OCI-LY3 (cell line): ENCODE measurements around the gene ICE1.
"Not testable (repeated sequence)": the region's sequence is repeated elsewhere in the genome, so short reads cannot be mapped to it uniquely, and the experiment has no call there.

ENCODE experiments used
- H2AFZ ChIP-seq: fragments of 200-600, 300-600 bp; shearing (Covaris generic); 2 replicates; pipeline ENCODE4 v1.6.0; 2014; ENCODE audit warnings: antibody characterized with exemption, low read depth, low read length
- H3K27ac ChIP-seq: fragments of 200-600, 300-600 bp; sonication (generic); 2 replicates; pipeline ENCODE4 v1.5.1; 2014; ENCODE audit warnings: mild to moderate bottlenecking, low read length, moderate library complexity, mixed read lengths
- H3K27me3 ChIP-seq: fragments of 200-600, 300-600 bp; sonication (generic); 2 replicates; pipeline ENCODE4 v1.6.1; 2014; ENCODE audit warnings: low read depth, low read length, mixed read lengths
- H3K36me3 ChIP-seq: fragments of 200-600, 300-600 bp; sonication (generic); replicated peaks from 2 replicates; pipeline ENCODE3; 2014; ENCODE audit warnings: low read depth, low read length, mixed read lengths
- H3K4me1 ChIP-seq: fragments of 300-600, 200-600 bp; sonication (generic); 2 replicates; pipeline ENCODE4 v1.6.1; 2014; ENCODE audit warnings: low read length, mixed read lengths
- H3K4me2 ChIP-seq: fragments of 200-600, 300-600 bp; sonication (generic); 2 replicates; pipeline ENCODE4 v1.6.1; 2014; ENCODE audit warnings: low read length, mixed read lengths
- H3K4me3 ChIP-seq: fragments of 300-600, 200-600 bp; sonication (generic); 2 replicates; pipeline ENCODE4 v1.5.1; 2014; ENCODE audit warnings: antibody characterized with exemption, mild to moderate bottlenecking, low read length, moderate library complexity
- H3K79me2 ChIP-seq: fragments of 300-600, 200-600 bp; shearing (Covaris generic); 2 replicates; pipeline ENCODE4 v1.6.1; 2014; ENCODE audit warnings: mild to moderate bottlenecking, low read length, mixed read lengths
- H3K9ac ChIP-seq: fragments of 300-600, 200-600 bp; shearing (Covaris generic); 2 replicates; pipeline ENCODE4 v1.6.0; 2014; ENCODE audit warnings: mild to moderate bottlenecking, low read length, moderate library complexity
- H3K9me3 ChIP-seq: fragments of 200-600, 300-600 bp; shearing (Covaris generic); 2 replicates; pipeline ENCODE4 v1.6.1; 2014; ENCODE audit warnings: low read length, mixed read lengths; ENCODE audit not compliant: insufficient read depth
- H4K20me1 ChIP-seq: fragments of 200-600, 300-600 bp; sonication (generic); 2 replicates; pipeline ENCODE4 v1.6.1; 2016; ENCODE audit warnings: low read length, mixed read lengths; ENCODE audit not compliant: insufficient read depth
- CTCF ChIP-seq: fragments of 200-600, 300-600 bp; sonication (generic); IDR thresholded peaks from 2 replicates; pipeline ENCODE4 v1.5.1; 2014; ENCODE audit warnings: antibody characterized with exemption, low read length, low read depth
- EZH2phosphoT487 ChIP-seq: fragments of 200-600 bp; shearing (Covaris generic); IDR thresholded peaks from 2 replicates; pipeline ENCODE4 v1.6.1; 2018; ENCODE audit warnings: antibody characterized with exemption, mixed run types, low read depth

The ICE1 gene

GRCh38 chr5:5505815-5506214 lies 83.3 kb downstream of the ICE1 start:
- Histone ChIP-seq H3K4me2 (no peak overlapping the region), H3K9ac (no peak overlapping the region), H3K27me3 (no peaks in the 10 kb centered on the region), H3K9me3 (no peaks in the 10 kb centered on the region), H3K79me2 (no peaks in the 10 kb centered on the region), H2AFZ (no peak overlapping the region), H3K36me3 (no peaks in the 10 kb centered on the region), H3K4me1 (no peaks in the 10 kb centered on the region), H4K20me1 (no peaks in the 10 kb centered on the region), H3K27ac (no peak overlapping the region), H3K4me3 (no peak overlapping the region)
- TF ChIP-seq EZH2phosphoT487 (no peak), CTCF (no peak)

DNA sequence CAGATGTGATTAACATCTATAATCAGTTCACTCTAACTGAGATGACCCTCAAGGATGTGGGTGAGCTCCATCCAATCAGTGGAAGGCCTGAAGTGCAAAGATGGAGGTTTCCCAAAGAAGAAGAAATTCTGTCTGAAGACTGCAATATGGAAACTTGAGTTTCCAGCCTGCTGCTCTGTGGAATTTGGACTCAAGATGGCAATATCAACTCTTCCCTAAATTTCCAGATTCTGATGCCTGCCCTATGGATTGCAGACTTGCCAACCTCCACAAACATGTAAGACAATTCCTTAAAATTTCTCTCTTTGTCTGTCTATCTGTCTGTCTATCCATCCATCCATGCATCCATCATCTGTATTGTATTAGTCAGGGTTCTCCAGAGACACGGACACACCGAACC lies 85.9 kb downstream of the ICE1 start:
- Histone ChIP-seq H4K20me1 (no peaks in the 10 kb centered on the region), H2AFZ (no peak overlapping the region), H3K4me1 (no peaks in the 10 kb centered on the region), H3K36me3 (no peaks in the 10 kb centered on the region), H3K4me2 (no peak overlapping the region), H3K27ac (no peak overlapping the region), H3K27me3 (no peaks in the 10 kb centered on the region), H3K4me3 (no peak overlapping the region), H3K9me3 (no peaks in the 10 kb centered on the region), H3K79me2 (no peaks in the 10 kb centered on the region), H3K9ac (no peak overlapping the region)
- no peak for TF ChIP-seq EZH2phosphoT487
- TF ChIP-seq CTCF, result no peak

DNA sequence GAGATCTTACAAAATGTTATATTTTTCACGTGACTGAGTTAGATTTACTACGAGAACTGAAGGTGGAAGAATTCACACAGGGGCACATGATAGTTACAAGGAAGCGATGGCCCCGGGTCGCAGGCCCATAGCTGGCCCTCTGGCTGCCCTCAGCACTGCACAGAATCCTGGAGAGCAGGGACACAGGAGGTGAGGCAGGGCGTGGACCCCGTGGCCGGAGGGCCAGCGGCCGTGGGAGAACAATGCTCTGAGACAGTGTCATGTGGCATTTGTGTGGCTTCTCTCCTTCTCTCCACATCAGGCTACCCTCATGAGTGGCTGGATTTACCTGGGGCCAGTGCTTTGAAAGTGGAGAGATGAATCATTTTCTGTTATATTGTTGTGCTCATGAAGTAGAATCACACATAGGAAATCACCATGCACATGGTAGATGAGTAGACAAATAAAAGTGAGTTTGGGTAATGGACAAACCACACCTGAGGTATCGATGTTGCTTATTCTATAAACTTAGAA lies 89.5 kb downstream of the ICE1 start:
- Histone ChIP-seq H3K79me2 (no peaks in the 10 kb centered on the region), H3K27ac (no peak overlapping the region), H3K9me3 (no peaks in the 10 kb centered on the region), H3K27me3 (no peaks in the 10 kb centered on the region), H3K4me3 (no peak overlapping the region), H4K20me1 (no peaks in the 10 kb centered on the region), H3K36me3 (no peaks in the 10 kb centered on the region), H2AFZ (no peak overlapping the region), H3K4me1 (no peaks in the 10 kb centered on the region), H3K9ac (no peak overlapping the region), H3K4me2 (no peak overlapping the region)
- TF ChIP-seq CTCF (no peak), EZH2phosphoT487 (no peak)

GRCh38 chr5:5512543-5512942 lies 90.1 kb downstream of the ICE1 start:
- Histone ChIP-seq H3K4me3 (no peak overlapping the region), H3K9me3 (no peaks in the 10 kb centered on the region), H3K36me3 (no peaks in the 10 kb centered on the region), H3K4me2 (no peak overlapping the region), H4K20me1 (no peaks in the 10 kb centered on the region), H3K27me3 (no peaks in the 10 kb centered on the region), H3K9ac (no peak overlapping the region), H3K27ac (no peak overlapping the region), H3K79me2 (no peaks in the 10 kb centered on the region), H2AFZ (no peak overlapping the region), H3K4me1 (no peaks in the 10 kb centered on the region)
- no peak for TF ChIP-seq EZH2phosphoT487
- TF ChIP-seq CTCF, result no peak

DNA sequence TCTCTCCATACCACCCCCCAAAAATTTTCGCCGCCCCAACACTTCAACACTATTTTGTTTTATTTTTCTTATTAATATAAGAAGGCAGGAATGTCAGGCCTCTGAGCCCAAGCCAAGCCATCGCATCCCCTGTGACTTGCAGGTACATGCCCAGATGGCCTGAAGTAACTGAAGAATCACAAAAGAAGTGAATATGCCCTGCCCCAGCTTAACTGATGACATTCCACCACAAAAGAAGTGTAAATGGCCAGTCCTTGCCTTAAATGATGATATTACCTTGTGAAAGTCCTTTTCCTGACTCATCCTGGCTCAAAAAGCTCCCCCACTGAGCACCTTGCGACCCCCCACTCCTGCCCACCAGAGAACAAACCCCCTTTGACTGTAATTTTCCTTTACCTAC lies 98.1 kb downstream of the ICE1 start:
- H3K4me3 ChIP-seq, H3K79me2 ChIP-seq, H3K9me3 ChIP-seq, H3K4me1 ChIP-seq, H2AFZ ChIP-seq, H3K27me3 ChIP-seq, H3K4me2 ChIP-seq, H3K27ac ChIP-seq, H3K36me3 ChIP-seq, H3K9ac ChIP-seq, H4K20me1 ChIP-seq: not testable (repeated sequence)
